A673 (cell line): ENCODE measurements around the gene OR4E1. TPM values are rescaled to one million over a fixed set of nuclear protein-coding genes. Genes with fewer than 3 reads are reported as not detected.
"Not testable (repeated sequence)": the region's sequence is repeated elsewhere in the genome, so short reads cannot be mapped to it uniquely, and the experiment has no call there.

Experiments
- BruUV-seq: library from RNA; stranded (reverse); fragments of 400-500 nt; replicated peaks from 2 replicates; lab custom pipeline; 2021; lab: Mats Ljungman, UMichigan
- CTCF ChIA-PET: fragments of 300-600 bp; sonication (Branson Sonifier 250); formaldehyde crosslinking; loops from one replicate; lab custom pipeline; 2022; ENCODE audit warnings: antibody characterized with exemption; lab: Charles Lee
- POLR2A ChIA-PET: fragments of 300-600 bp; sonication (Branson Sonifier 250); formaldehyde crosslinking; loops from one replicate; lab custom pipeline; 2022; ENCODE audit warnings: antibody characterized with exemption; ENCODE audit not compliant: low non-redundant PET; lab: Charles Lee
- DNase-seq: peaks from one replicate; pipeline ENCODE4 v3.0.0-alpha.2; 2015; ENCODE audit warnings: low spot score
- H3K27ac ChIP-seq: fragments of 200-600 bp; sonication (generic); 2 replicates; pipeline ENCODE4 v1.5.1; 2016; ENCODE audit warnings: mixed run types, low read depth, mild to moderate bottlenecking, mixed read lengths, antibody characterized with exemption, low read length; ENCODE audit not compliant: poor library complexity, severe bottlenecking
- H3K27me3 ChIP-seq: fragments of 200-600 bp; sonication (generic); replicated peaks from 2 replicates; pipeline ENCODE4 v1.6.1; 2017; ENCODE audit warnings: mixed run types, low read depth, mild to moderate bottlenecking, mixed read lengths, antibody characterized with exemption, low read length; ENCODE audit not compliant: insufficient read depth, poor library complexity
- H3K36me3 ChIP-seq: fragments of 200-600 bp; sonication (generic); 2 replicates; pipeline ENCODE4 v1.6.1; 2016; ENCODE audit warnings: mixed run types, mild to moderate bottlenecking, mixed read lengths, antibody characterized with exemption, low read length; ENCODE audit not compliant: insufficient read depth, poor library complexity, severe bottlenecking
- H3K4me1 ChIP-seq: fragments of 200-600 bp; sonication (generic); 2 replicates; pipeline ENCODE4 v1.6.1; 2017; ENCODE audit warnings: mixed run types, mild to moderate bottlenecking, mixed read lengths, antibody characterized with exemption, low read length; ENCODE audit not compliant: insufficient read depth, poor library complexity, severe bottlenecking
- H3K4me3 ChIP-seq: fragments of 200-600 bp; sonication (generic); 2 replicates; pipeline ENCODE4 v1.5.1; 2016; ENCODE audit warnings: low read depth, mixed run types, mild to moderate bottlenecking, mixed read lengths, low read length; ENCODE audit not compliant: poor library complexity, severe bottlenecking
- H3K9me3 ChIP-seq: fragments of 200-600 bp; sonication (generic); 2 replicates; pipeline ENCODE4 v1.6.1; 2016; ENCODE audit warnings: mixed run types, low read depth, mild to moderate bottlenecking, mixed read lengths, antibody characterized with exemption, low read length; ENCODE audit not compliant: poor library complexity, severe bottlenecking
- CTCF ChIP-seq: fragments of 300-800, 200-600 bp; sonication (generic); conservative IDR thresholded peaks from 2 replicates; pipeline ENCODE4 v1.5.1; 2017; ENCODE audit warnings: low read depth, mild to moderate bottlenecking, antibody characterized with exemption, low read length, moderate library complexity, mixed read lengths
- EZH2 ChIP-seq: fragments of 200-600 bp; sonication (generic); IDR thresholded peaks from 2 replicates; pipeline ENCODE4 v1.6.1; 2017; ENCODE audit warnings: borderline replicate concordance, low read depth, mild to moderate bottlenecking, mixed read lengths, antibody characterized with exemption, low read length; ENCODE audit not compliant: poor library complexity, severe bottlenecking
- intact Hi-C: fragments of 100-400 bp; cut with micrococcal nuclease; formaldehyde crosslinking; loops from one replicate; pipeline ENCODE4 v1.10.0; 2022; ENCODE audit not compliant: unreplicated experiment
- total RNA-seq: library from RNA; stranded (reverse); gene quantifications from 2 replicates; pipeline ENCODE4 v1.2.3, GENCODE V29; 2021

Gene OR4E1
- total RNA-seq, 1 experiment from 2014 or later = not detected

- DNase-seq = no peak
- no peak overlapping the region for H3K27ac ChIP-seq
- no peaks in the 10 kb centered on the region for H3K36me3 ChIP-seq
- no peak for TF ChIP-seq EZH2
- TF ChIP-seq CTCF = no peak
- H3K4me3 ChIP-seq = no peak overlapping the region
- no peaks in the 10 kb centered on the region for H3K27me3 ChIP-seq
- BruUV-seq = no TSS peak
- intact Hi-C loops = no loop called here
- ChIA-PET POLR2A (no interaction called here), CTCF (no interaction called here)
- H3K9me3 ChIP-seq = no peaks in the 10 kb centered on the region
- peaks cover 4% of the 10 kb centered on the region for H3K4me1 ChIP-seq
These were observed 42.5 kb downstream of the OR4E1 start for GRCh38 chr14:21631084-21631483.

DNA sequence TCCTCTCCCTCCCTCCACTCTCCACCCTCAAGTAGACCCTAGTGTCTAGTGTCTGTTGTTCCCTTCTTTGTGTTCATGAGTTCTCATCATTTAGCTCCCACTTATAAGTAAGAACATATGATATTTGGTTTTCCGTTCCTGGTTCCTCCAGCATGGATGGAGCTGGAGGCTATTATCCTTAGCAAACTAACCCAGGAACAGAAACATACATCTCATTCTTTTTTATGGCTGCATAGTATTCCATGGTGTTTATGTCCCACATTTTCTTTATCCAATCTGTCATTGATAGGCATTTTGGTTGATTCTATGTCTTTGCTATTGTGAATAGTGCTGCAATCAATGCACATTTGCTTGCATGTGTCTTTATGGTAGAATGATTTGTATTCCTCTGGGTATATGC is 43.1 kb downstream of the OR4E1 start:
- intact Hi-C loops, H3K36me3 ChIP-seq, DNase-seq, CTCF ChIA-PET, H3K27ac ChIP-seq, BruUV-seq, H3K9me3 ChIP-seq, H3K27me3 ChIP-seq, H3K4me1 ChIP-seq, H3K4me3 ChIP-seq, POLR2A ChIA-PET: not testable (repeated sequence)

DNA sequence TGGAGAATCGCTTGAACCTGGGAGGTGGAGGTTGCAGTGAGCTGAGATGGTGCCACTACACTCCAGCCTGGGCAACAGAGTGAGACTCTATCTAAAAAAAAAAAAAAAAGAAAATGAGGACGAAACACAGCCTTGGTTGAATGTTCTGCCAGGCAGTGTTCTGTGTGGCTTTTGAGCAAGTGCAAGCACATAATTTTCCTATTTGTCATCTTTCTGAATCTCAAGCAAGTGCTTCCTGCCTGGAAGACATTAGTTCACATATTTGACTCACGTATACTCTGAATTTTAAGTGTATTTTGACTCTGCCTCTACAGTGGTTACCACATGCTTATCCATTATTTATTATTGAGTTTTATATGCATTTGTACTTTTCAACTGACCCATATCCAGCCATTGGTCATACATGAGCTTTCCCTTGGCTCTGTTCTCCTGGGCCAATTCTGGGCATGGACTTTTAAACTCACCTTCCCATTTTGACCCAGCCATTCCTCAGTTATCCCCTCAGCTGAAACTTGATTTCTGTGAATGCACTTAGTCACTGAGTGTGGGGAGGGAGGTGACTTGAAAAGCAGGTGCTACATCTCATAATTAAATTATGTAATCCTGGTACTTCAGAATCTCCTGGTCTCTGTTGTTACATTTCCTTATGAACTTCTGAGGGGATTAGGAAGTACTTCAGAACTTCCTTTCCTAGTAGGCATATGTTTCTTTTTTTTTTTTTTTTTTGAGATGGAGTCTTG is 47.0 kb downstream of the OR4E1 start:
- POLR2A ChIA-PET = no interaction called here
- Histone ChIP-seq H3K4me1 (peaks cover 11% of the 10 kb centered on the region), H3K27ac (no peak overlapping the region), H3K9me3 (no peaks in the 10 kb centered on the region), H3K36me3 (no peaks in the 10 kb centered on the region), H3K4me3 (no peak overlapping the region), H3K27me3 (no peaks in the 10 kb centered on the region)
- intact Hi-C loops = no loop called here
- BruUV-seq = no TSS peak
- CTCF ChIA-PET = interaction anchor here (0.6 kb wide), 1 partner anchor 96 kb away, joined by 3 read pairs; no protein-coding TSS in a partner anchor
- DNase-seq = no peak
- no peak for TF ChIP-seq EZH2
- TF ChIP-seq CTCF = no peak

Other genes with a start within 250 kb of the OR4E1 start
- gene CHD8, start 217.7 kb downstream of the OR4E1 start, total RNA-seq = 122 and 128 TPM in 2 replicates
- gene RAB2B, start 196.9 kb downstream of the OR4E1 start, total RNA-seq = 31.9 and 37.1 TPM in 2 replicates
- gene TOX4, start 196.6 kb downstream of the OR4E1 start, total RNA-seq = 84.7 and 86.8 TPM in 2 replicates
- gene METTL3, start 162.5 kb downstream of the OR4E1 start, total RNA-seq = 93.0 and 96.3 TPM in 2 replicates
- gene SALL2, start 147.5 kb downstream of the OR4E1 start, total RNA-seq = 149 and 157 TPM in 2 replicates
- not detected in 2 replicates for gene OR10G3, start 93.7 kb downstream of the OR4E1 start, total RNA-seq
- gene OR10G2, start 38.9 kb downstream of the OR4E1 start, total RNA-seq = 0.26 TPM in 1 of 2 replicates, not detected in the other
- 10.8 and 11.8 TPM in 2 replicates for gene OR4E2, start 20.0 kb downstream of the OR4E1 start, total RNA-seq